Measurements from ENCODE around the gene VPS4A.

DNA sequence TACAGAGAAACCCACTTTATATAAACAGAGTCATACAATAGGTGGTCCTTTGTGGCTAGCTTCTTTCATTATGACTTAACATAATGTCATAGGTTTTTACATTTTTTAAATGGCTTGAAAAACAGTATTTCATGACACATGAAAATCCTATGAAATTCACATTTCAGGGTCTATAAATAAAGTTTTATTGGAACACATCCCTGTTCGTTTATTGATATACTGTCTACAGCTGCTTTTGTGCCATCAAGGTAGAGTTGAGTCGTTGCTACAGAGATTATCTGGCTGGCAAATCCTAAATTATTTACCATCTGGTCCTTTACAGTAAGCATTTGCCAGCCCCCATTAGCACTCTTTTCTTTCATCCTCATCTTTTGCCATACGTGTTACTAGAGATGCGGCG is 2.3 kb downstream of the VPS4A start:
- TF ChIP-seq FOXP2 (optimal IDR thresholded peaks at IDR 0.05; ENCODE audit: control extremely low read depth, extremely low read length, insufficient read depth), result no peak
- TF ChIP-seq POLR2AphosphoS5 (IDR thresholded peaks at IDR 0.05; ENCODE audit: borderline replicate concordance, low read depth, low read length), result no peak
- no peak for TF ChIP-seq EZH2 (IDR thresholded peaks at IDR 0.05)

Data from SK-N-MC (cell line).